HepG2 (cell line): ENCODE measurements around the gene TOR2A. TPM values are rescaled to one million over a fixed set of nuclear protein-coding genes. Genes with fewer than 3 reads are reported as not detected.

Source experiments
- LBX2 ChIP-seq: sonication (generic); formaldehyde crosslinking; IDR thresholded peaks from 2 replicates; pipeline ENCODE4 v1.5.0; 2020; ENCODE audit warnings: missing genetic modification reagents, mild to moderate bottlenecking, borderline replicate concordance
- LCORL ChIP-seq, 2 experiments: fragments of 450-650 bp in 1 of 2; sonication (generic) in 1 of 2; formaldehyde crosslinking in 1 of 2; IDR thresholded peaks; 2 replicates each; pipeline versions ENCODE4 v1.5.0 to v1.6.1; 2017 to 2020; ENCODE audit warnings: antibody characterized with exemption in 1 of 2, missing genetic modification reagents in 1 of 2
- MIER2 ChIP-seq: IDR thresholded peaks from 2 replicates; pipeline ENCODE4 v1.6.1; 2016; ENCODE audit warnings: missing biosample characterization, missing genetic modification reagents
- MTF2 ChIP-seq: sonication (generic); formaldehyde crosslinking; IDR thresholded peaks from 2 replicates; pipeline ENCODE4 v1.5.0; 2020; ENCODE audit warnings: missing genetic modification reagents, borderline replicate concordance
- WIZ ChIP-seq: sonication (generic); formaldehyde crosslinking; IDR thresholded peaks from 2 replicates; pipeline ENCODE4 v1.5.1; 2020; ENCODE audit warnings: mild to moderate bottlenecking, missing genetic modification reagents
- ZNF136 ChIP-seq: sonication (generic); formaldehyde crosslinking; IDR thresholded peaks from 2 replicates; pipeline ENCODE4 v1.8.1; 2022; ENCODE audit warnings: low read depth, mild to moderate bottlenecking, moderate library complexity, missing genetic modification reagents
- ZNF253 ChIP-seq: sonication (generic); formaldehyde crosslinking; IDR thresholded peaks from 2 replicates; pipeline ENCODE4 v1.8.0; 2022; ENCODE audit warnings: mild to moderate bottlenecking, missing genetic modification reagents, borderline replicate concordance
- ZNF550 ChIP-seq: sonication (generic); formaldehyde crosslinking; IDR thresholded peaks from 2 replicates; pipeline ENCODE4 v1.4.0; 2020; ENCODE audit warnings: mild to moderate bottlenecking, missing genetic modification reagents, borderline replicate concordance
- ZNF687 ChIP-seq: sonication (generic); formaldehyde crosslinking; IDR thresholded peaks from 2 replicates; pipeline ENCODE4 v1.5.1; 2020; ENCODE audit warnings: mild to moderate bottlenecking, missing genetic modification reagents, moderate library complexity
- polyA plus RNA-seq, 8 experiments: library from polyadenylated mRNA; depleted of rRNA in 3 of 8; stranded (reverse) in 7 of 8; unstranded in 1 of 8; fragments of >200 nt; fragmentation: Illumina TruSeq in 4 of 8; extraction: Trizol in 4 of 8; gene quantifications; 2 replicates each; pipeline versions ENCODE4 v1.2.1 to v1.2.3, GENCODE V29; 2011 to 2016; ENCODE audit warnings: low read depth in 4 of 8, missing spikeins in 1 of 8, mixed read lengths in 1 of 8; ENCODE audit not compliant: insufficient read depth in 1 of 8
- total RNA-seq, 5 experiments: library from RNA; depleted of rRNA; stranded (reverse); fragments of >200 nt; fragmentation: Illumina TruSeq; extraction: Trizol; gene quantifications; 2 replicates each; pipeline ENCODE4 v1.2.3, GENCODE V29; 2016; ENCODE audit warnings: low read depth in 1 of 5
- TF ChIP-seq, protein P1 (sequence below), 2 experiments: sonication (generic) in 1 of 2; formaldehyde crosslinking in 1 of 2; IDR thresholded peaks; 2 replicates each; pipeline versions ENCODE4 v1.4.0 to v1.6.1; 2016 to 2020; ENCODE audit warnings: borderline replicate concordance in 1 of 2, low read depth in 1 of 2, mild to moderate bottlenecking in 1 of 2, missing genetic modification reagents in 1 of 2
- TF ChIP-seq, protein P2 (sequence below), 2 experiments: sonication (generic) in 1 of 2; formaldehyde crosslinking in 1 of 2; IDR thresholded peaks; 2 replicates each; pipeline versions ENCODE4 v1.6.1 to v1.9.0; 2014 to 2022; ENCODE audit warnings: antibody characterized with exemption in 1 of 2, borderline replicate concordance in 1 of 2, inconsistent platforms in 1 of 2, low read depth in 1 of 2, missing genetic modification reagents in 1 of 2

TOR2A gene
- total and polyA plus RNA-seq, 2 of the 13 experiments (the other 11 are each of a cell fraction or from before 2014, with no cell fraction given) = 3.5 to 7.2 TPM

DNA sequence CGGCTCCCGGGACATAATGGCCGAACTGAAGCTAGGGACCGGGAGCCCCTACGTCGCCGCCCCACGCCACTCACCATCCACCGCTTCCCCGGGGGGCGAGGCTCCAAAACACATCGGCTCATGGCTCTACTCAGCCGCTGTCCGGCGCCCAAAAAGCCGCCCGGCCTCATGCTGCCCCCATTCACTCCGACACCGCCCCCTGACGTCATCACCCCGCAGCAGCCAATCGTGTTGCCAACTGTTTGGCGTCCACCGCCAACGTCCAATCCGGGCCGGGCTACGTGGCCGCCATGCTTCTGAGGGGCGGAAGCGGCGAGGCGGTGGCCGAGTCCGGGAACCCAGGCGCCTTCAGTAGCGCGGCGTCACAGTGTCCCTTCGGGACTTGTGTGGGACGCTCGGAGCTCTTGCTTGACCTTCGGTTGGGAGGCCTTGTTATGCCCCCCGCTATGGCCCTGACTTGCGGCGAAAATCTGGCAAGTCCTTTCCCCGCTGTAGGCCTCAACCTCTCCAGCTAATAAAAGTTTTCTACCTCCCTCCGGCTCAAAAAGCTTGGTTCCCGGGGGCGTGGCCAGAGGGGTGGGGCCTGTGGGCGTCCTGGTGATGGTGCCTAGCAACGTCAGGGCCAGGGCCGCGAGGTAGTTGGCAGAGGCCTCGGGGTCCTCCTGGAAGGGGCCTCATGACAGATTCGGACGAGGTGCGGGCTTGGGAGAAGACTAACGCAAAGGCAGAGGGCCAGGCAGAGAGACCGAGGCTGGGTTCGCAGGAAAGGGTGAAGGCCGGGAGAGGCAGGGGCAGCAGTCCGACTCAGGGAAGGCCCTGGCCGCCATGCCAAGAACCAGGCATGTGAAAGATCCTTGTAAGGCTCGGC, 19.4 kb downstream of the TOR2A start, which contains the start of the genes PTRH1 and TTC16 (continued):
- TF ChIP-seq LCORL (IDR thresholded peaks at IDR 0.05) = no peak
- peak; percentile 78 for TF ChIP-seq LCORL (CRISPR knock-in tag; IDR thresholded peaks at IDR 0.05)
- 0 out of 2 replicates have a peak, but pooled peaks have one; percentile 7 for TF ChIP-seq MIER2 (CRISPR knock-in tag)
- TF ChIP-seq, protein P1, sequence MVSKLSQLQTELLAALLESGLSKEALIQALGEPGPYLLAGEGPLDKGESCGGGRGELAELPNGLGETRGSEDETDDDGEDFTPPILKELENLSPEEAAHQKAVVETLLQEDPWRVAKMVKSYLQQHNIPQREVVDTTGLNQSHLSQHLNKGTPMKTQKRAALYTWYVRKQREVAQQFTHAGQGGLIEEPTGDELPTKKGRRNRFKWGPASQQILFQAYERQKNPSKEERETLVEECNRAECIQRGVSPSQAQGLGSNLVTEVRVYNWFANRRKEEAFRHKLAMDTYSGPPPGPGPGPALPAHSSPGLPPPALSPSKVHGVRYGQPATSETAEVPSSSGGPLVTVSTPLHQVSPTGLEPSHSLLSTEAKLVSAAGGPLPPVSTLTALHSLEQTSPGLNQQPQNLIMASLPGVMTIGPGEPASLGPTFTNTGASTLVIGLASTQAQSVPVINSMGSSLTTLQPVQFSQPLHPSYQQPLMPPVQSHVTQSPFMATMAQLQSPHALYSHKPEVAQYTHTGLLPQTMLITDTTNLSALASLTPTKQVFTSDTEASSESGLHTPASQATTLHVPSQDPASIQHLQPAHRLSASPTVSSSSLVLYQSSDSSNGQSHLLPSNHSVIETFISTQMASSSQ (IDR thresholded peaks at IDR 0.05; ENCODE audit: low read depth) = no peak
- TF ChIP-seq, protein P1 (CRISPR knock-in tag; IDR thresholded peaks at IDR 0.05; ENCODE audit: borderline replicate concordance) = peak; percentile 36; the same call in 1 of the 2 replicates
- no peak for TF ChIP-seq ZNF550
- peak; percentile 80 for TF ChIP-seq ZNF687
- no peak for TF ChIP-seq MTF2
- TF ChIP-seq, protein P2, sequence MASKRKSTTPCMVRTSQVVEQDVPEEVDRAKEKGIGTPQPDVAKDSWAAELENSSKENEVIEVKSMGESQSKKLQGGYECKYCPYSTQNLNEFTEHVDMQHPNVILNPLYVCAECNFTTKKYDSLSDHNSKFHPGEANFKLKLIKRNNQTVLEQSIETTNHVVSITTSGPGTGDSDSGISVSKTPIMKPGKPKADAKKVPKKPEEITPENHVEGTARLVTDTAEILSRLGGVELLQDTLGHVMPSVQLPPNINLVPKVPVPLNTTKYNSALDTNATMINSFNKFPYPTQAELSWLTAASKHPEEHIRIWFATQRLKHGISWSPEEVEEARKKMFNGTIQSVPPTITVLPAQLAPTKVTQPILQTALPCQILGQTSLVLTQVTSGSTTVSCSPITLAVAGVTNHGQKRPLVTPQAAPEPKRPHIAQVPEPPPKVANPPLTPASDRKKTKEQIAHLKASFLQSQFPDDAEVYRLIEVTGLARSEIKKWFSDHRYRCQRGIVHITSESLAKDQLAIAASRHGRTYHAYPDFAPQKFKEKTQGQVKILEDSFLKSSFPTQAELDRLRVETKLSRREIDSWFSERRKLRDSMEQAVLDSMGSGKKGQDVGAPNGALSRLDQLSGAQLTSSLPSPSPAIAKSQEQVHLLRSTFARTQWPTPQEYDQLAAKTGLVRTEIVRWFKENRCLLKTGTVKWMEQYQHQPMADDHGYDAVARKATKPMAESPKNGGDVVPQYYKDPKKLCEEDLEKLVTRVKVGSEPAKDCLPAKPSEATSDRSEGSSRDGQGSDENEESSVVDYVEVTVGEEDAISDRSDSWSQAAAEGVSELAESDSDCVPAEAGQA (IDR thresholded peaks at IDR 0.05; ENCODE audit: low read depth) = peak; percentile 96
- TF ChIP-seq, protein P2 (CRISPR knock-in tag; IDR thresholded peaks at IDR 0.05; ENCODE audit: borderline replicate concordance) = no peak
- no peak for TF ChIP-seq WIZ (CRISPR knock-in tag)
- no peak for TF ChIP-seq LBX2 (CRISPR knock-in tag)
- TF ChIP-seq ZNF136 (CRISPR knock-in tag) = no peak
- no peak for TF ChIP-seq ZNF253 (CRISPR knock-in tag)
